GM12801 (cell line): Measurements from ENCODE around the gene NFE2.

Experiments used
- CTCF ChIP-seq: IDR thresholded peaks from one replicate; pipeline ENCODE4 v1.5.1; 2011; ENCODE audit warnings: control low read depth; ENCODE audit not compliant: insufficient read length; ENCODE audit errors: extremely low read depth

Gene NFE2

DNA sequence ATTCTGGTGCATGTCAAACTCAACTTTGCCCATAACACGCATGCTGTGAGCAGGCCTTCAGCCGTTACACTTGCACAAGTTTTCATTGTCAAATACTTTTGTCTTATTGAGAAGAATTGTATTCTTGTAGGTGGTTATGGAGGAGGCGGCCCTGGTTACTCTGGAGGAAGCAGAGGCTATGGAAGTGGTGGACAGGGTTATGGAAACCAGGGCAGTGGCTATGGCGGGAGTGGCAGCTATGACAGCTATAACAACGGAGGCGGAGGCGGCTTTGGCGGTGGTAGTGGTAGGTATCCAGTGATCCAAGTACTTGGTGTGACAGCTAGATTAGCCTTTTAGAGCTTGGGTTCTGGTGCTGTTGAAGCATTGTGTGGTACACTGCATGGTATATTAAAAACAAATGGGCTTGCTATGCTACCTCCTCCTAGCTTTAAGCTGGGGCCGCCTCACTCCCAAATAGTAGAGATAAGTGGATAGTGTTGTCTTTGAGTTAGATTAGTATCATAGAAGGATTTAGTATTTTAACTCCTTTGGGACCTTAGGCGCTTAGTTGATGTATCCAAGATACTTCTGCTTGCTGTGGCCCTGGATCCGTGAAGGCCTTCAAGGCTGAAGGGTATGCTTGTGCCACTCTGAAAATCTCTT, 17.7 kb downstream of the NFE2 start:
- no peak for TF ChIP-seq CTCF

GRCh38 chr12:54280468-54281260, 20.2 kb downstream of the NFE2 start, which contains the start of gene HNRNPA1:
TSS of gene HNRNPA1 (plus strand) at chr12:54280726. CDS start at chr12:54280808, 82 bp downstream.
- no peak for TF ChIP-seq CTCF

DNA sequence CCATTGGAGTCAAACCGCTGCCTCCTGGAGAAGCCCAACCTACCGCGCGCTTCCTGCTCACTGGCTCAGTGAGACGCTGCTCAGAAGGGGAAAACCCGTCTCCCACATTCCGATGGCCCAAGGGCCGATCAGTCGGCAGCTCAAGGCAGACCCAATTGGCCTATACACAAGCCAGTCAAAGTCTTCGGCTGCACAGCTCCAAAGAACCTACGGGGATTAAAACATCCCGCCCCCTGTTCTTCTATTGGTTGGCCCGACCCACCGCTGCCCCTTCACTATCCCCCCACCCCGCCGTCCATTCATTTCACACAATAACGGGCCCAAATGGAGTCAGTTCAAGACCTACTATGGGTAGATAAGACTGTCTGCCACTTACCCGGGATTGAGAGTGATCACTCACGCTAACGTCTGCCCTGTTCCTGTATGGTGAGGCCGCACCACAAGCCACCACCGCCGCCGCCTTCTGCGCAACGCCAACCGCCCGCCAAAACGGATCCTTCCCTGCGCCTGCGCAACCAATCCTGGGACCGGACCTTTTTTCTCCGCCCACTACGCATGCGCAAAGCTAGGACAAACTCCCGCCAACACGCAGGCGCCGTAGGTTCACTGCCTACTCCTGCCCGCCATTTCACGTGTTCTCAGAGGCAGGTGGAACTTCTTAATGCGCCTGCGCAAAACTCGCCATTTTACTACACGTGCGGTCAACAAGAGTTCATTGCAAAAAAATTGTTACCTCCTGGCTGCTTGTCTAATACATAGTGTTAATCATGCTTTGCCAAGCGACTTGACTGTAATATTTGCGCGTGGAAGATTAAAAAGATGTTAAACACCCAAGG, 21.0 kb downstream of the NFE2 start, which contains the start of gene CBX5:
Gene CBX5 (minus strand): TSS at position 491 of the 836 bp plus-strand sequence. CDS start 22,472 bp downstream, outside the sequence.
- no peak for TF ChIP-seq CTCF

DNA sequence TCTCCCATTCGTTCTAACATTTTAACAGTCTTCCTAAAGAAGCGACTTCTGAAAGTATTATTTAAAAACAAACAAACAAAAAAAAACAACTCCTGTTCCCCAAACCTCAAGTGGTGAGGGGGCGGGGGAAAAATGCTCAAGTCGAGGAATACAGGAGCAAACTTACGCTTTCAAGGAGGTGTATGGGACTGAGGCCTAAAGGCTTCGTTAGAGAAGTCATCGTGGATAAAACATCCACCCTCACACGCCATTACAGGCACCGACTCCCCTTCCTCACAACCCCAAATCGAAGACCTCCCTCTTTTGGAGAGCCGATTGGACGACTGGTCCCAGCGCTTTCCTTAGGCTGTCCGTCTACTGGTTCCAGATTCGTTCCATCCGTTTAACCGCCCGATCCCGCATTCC, 21.6 kb downstream of the NFE2 start:
- TF ChIP-seq CTCF, result no peak

GRCh38 chr12:54277823-54278276, 23.0 kb downstream of the NFE2 start:
- no peak for TF ChIP-seq CTCF

GRCh38 chr12:54276368-54276767, 24.4 kb downstream of the NFE2 start:
- TF ChIP-seq CTCF, result no peak

GRCh38 chr12:54273981-54274380, 26.8 kb downstream of the NFE2 start:
- no peak for TF ChIP-seq CTCF
